NCI-H1092 treated with DMSO at 0.1 percent for 48 hours (cell line): Measurements from ENCODE around the gene SNRK.

ENCODE experiments used
- DNase-seq: peaks from one replicate; lab custom pipeline; 2025; lab: John Stamatoyannopoulos, UW

SNRK gene

GRCh38 chr3:43270078-43270477, 16.3 kb upstream of the SNRK start:
- DNase-seq: no peak

DNA sequence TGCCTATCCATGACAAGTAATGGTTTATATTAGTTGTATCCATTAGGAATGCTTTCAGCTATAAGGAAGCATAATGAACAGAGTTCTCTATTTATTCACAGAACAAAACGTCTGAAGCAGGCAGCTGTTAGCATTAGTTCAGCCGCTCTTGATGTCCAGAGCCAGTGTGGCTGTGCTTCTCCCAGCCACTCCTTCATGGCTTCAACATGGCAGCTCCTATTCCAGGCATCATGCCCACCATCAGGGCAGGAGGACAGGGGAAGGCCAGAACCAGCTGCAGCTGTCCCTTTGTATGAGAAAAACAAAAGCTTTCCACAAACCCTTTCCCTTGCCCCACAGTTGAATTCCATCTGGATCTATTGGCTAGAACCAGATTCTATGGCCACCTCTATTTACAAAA, 12.9 kb upstream of the SNRK start:
- DNase-seq: no peak

GRCh38 chr3:43279082-43279481, 7.3 kb upstream of the SNRK start:
- DNase-seq: no peak

DNA sequence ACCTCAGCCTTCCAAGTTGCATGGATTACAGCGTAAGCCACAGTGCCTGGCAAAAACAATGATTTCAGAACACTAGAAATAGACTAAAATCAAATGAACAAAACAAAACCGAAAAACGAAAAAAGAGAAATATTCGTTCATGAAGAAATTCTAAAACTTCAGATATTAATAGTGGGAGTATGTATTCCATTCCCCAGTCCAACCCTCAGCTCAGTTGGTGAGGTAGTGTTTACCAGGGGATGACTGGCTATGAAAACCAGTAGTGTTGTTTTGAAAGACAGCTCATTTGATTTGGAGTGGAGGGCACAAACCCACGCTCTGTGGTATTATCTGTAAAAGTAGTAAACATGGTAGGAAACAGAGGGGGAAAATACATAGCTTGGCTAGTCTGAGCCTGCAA, 6.8 kb upstream of the SNRK start:
- DNase-seq: no peak

DNA sequence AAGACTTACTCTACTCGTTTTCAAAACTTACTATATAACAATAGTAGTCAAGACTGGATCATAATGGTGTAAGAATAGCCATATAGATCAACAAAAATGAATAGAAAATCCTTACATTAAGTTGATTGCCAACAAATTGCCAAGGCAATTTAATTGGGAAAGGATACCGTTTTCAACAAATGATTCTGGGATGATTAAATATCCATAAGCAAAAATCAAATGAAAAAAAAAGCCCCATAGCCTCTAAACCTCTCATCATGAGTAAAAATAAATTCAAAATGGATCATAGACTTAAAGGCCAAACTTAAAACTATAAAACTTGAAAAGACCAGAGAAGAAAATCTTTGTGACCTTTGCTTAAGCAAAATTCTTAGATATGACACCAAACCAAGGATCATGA, 5.3 kb upstream of the SNRK start:
- DNase-seq: no peak

GRCh38 chr3:43284171-43284570, 2.2 kb upstream of the SNRK start:
- DNase-seq: no peak

DNA sequence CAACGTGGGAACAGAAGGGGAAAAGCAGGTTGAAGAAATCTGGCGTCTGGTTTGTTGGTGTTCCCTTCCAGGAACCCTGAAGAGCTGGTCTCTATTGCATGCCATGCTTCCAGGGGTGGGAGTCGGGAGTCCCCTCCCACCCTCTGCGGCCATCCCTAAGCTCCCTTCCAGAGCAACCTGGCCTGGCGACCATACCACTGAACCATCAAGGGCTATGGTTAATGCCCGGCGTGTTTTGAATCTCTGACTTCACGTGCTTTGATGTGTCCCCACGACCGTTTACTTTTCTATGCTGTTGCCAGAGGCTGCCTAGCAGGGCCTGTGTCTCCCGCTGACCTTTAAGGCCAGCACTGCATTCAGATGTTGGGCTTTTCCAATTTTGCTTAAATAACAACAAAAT, 696 bp upstream of the SNRK start:
- DNase-seq: no peak

- DNase-seq: peak; percentile 16
Measured at GRCh38 chr3:43286841-43287499, 630 bp downstream of the SNRK start.

GRCh38 chr3:43287500-43287873, 1.1 kb downstream of the SNRK start:
- no peak for DNase-seq

GRCh38 chr3:43288366-43288765, 2.0 kb downstream of the SNRK start:
- DNase-seq: no peak

- no peak for DNase-seq
Measured at GRCh38 chr3:43288850-43289249, 2.5 kb downstream of the SNRK start.

- no peak for DNase-seq
Measured at GRCh38 chr3:43289401-43289800, 3.1 kb downstream of the SNRK start.

DNA sequence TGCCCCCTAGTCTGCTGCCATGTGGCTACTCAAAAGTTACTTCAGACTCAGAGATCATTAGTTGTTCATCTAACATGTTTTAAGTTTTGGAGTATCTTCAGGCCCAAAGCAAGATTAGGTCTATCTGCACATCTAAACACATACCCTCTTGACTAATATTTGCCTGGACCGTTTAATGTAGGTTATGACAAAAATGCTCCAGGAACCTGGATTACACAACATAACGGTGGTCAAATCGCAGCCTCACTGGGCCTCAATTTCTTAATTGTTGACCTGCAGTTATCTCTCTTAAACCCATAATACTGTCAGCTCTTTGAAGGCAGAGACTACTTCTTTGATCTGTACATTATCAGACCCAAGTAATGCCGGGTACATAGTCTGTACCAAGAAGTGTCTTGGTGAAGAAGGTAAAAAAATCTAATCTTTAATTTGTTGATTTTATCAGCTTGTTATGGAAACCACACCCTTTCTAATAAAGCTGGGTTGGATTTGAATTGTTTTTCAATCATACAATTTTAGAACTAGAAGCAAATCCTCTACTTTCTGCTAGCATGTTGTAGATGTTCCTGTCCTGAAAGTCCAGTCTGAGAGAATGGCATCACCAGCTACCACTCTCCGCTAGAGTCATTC, 3.6 kb downstream of the SNRK start:
- DNase-seq: no peak

GRCh38 chr3:43290956-43291355, 4.6 kb downstream of the SNRK start:
- no peak for DNase-seq

- no peak for DNase-seq
Measured at GRCh38 chr3:43291546-43291945, 5.2 kb downstream of the SNRK start.

GRCh38 chr3:43294975-43295374, 8.6 kb downstream of the SNRK start:
- no peak for DNase-seq

GRCh38 chr3:43296565-43296964, 10.2 kb downstream of the SNRK start:
- DNase-seq: no peak

GRCh38 chr3:43298292-43298691, 12.0 kb downstream of the SNRK start:
- no peak for DNase-seq

GRCh38 chr3:43298761-43299160, 12.4 kb downstream of the SNRK start:
- DNase-seq: no peak

DNA sequence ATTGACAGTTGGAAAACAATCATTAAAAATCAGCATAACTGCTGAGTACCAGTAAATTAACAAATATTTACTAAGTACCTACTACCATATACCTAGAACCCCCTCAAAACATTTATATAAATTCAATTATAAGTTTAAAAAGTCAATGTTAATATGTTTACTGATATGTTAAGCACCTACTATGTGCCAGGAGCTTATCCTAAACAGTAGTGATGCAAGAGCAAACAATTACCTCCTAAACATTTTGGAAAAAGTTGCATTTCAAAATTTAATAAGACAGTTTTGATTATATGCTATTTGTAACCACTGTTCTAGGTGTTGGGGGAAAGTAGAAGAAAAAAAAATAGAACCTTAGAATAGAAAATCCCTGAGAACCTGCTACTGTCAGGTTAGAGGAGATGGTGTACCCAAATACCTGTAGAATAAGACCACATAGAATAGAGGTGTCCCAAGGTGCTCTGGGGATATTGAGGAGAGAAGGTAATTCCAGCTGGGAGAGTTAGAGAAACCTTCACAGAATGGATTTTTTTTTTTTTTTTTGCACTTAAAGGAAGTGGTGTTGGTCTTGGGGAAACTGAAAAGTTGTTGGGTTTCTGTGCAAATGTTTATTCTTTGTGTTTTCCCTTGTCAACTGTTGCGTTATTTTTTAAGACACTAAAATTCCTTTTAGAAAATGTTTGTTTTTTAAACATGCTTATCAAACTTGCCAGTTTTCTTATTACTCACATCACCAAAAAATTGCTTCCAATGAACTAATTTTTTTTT, 16.0 kb downstream of the SNRK start:
- no peak for DNase-seq

DNA sequence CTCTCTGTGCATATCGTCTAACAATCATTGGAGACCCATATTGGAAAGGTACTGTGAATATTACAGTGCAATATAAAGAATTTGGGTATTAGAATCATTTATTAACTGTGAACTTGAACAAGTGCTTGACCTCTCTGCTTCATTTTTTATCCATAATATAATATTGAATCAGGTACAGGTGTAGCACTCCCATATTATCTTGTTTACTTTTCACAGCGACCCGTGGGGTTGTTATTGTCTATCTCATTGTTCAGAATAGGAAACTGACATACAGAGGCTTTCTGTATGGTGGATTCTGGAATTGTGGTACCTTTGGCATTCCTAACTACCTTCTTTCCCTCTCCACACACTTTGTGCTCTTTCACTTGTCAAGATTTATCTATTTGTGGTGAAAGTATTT, 17.8 kb downstream of the SNRK start:
- no peak for DNase-seq

DNA sequence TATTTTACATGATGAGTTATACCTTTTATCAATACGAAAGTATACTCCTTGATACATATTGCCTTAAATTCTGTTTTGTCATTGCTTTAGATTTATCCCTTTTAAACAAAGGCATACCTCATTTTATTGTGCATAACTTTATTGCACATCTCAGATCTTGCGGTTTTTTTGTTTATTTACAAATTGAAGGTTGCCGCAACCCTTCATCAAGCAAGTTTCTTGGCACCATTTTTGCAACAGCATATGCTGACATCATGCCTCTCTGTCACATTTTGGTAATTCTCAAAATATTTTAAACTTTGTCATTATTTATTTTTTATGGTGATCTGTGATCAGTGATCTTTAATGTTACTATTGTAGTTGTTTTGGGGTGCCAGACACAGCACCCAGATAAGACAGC, 20.9 kb downstream of the SNRK start:
- DNase-seq: no peak

GRCh38 chr3:43307649-43308048, 21.3 kb downstream of the SNRK start:
- no peak for DNase-seq
